ENCODE results near the gene GPRC5A. TPM values are rescaled to one million over a fixed set of nuclear protein-coding genes. Genes with fewer than 3 reads are reported as not detected.

Gene GPRC5A
- total and polyA plus RNA-seq, 7 donors, result 2.1 to 75.5 (median 11.4) TPM

DNA sequence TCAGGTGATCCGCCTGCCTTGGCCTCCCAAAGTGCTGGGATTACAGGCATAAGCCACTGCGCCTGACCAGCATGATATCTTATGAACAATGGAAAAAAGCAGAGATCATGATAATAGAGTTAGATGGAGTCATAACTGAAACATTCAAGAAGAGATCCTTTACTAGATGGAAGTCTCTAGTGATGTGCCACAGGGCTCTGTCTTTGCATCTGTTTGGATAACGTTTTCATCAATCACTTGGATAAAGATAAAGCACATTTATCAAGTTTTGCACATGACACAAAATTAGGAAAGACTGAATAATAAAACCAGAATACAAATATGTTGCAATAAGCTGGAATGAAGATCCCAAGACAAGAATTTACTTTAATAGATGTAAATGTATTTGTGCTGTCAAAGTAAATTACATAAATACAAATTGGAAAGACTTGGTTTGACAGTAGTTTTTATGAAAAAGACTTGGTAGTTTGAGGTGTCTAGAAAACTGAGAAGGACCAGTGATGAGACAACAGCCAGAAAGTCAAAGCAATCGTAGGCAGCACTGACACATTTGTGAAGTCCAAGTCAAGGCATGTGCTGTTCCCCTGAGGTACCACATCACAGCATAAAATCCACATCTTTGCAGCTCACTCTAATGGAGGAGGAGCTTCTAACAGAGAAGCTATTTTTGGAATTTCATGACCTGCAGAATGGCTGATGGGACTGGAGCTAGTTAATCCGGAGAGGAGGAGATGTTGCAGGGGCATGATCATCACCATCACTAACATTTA, 28.5 kb downstream of the GPRC5A start:
- H3K4me1 ChIP-seq, result peaks cover 0 to 3% (median 0%) of the 10 kb centered on the region in 4 donors
- no peak overlapping the region for H3K27ac ChIP-seq
- no peaks in the 10 kb centered on the region for H3K36me3 ChIP-seq
- no peak overlapping the region for H3K4me3 ChIP-seq
- DNase-seq, result no peak
- intact Hi-C loops (cut with DNase I), result no loop called here
- H3K9me3 ChIP-seq, result no peaks in the 10 kb centered on the region
- TF ChIP-seq POLR2AphosphoS5 (IDR thresholded peaks at IDR 0.05) (no peak), EP300 (IDR thresholded peaks at IDR 0.05) (no peak), POLR2A (IDR thresholded peaks at IDR 0.05) (no peak)
- TF ChIP-seq, protein P1, sequence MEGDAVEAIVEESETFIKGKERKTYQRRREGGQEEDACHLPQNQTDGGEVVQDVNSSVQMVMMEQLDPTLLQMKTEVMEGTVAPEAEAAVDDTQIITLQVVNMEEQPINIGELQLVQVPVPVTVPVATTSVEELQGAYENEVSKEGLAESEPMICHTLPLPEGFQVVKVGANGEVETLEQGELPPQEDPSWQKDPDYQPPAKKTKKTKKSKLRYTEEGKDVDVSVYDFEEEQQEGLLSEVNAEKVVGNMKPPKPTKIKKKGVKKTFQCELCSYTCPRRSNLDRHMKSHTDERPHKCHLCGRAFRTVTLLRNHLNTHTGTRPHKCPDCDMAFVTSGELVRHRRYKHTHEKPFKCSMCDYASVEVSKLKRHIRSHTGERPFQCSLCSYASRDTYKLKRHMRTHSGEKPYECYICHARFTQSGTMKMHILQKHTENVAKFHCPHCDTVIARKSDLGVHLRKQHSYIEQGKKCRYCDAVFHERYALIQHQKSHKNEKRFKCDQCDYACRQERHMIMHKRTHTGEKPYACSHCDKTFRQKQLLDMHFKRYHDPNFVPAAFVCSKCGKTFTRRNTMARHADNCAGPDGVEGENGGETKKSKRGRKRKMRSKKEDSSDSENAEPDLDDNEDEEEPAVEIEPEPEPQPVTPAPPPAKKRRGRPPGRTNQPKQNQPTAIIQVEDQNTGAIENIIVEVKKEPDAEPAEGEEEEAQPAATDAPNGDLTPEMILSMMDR (IDR thresholded peaks at IDR 0.05), result no peak
- WGBS, 2 donors, result 87% methylated on average over 5 of the region's 5 CpGs
- H3K27me3 ChIP-seq, result no peaks in the 10 kb centered on the region

DNA sequence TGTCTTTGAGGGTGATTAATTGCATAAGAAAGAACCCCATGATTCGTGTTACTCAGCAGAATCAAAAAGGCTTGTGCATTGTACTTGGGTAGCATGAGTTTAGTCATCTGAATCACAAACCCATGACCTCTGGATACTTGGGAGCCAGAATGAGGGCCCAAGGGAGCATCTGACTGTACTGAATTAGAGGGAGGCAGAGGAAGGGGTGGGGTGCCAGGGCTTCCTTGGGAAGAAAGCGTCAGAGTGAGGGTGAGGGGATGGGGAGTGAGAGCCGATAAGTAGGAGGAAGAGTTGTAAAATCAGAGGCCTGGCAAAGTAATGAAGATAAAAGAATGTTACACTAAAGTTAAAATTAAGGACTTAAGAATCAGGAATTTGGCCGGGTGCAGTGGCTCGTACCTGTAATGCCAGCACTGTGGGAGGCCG, 30.8 kb downstream of the GPRC5A start:
- intact Hi-C loops (cut with DNase I), result no loop called here
- no peaks in the 10 kb centered on the region for H3K4me1 ChIP-seq
- H3K9me3 ChIP-seq, result no peaks in the 10 kb centered on the region
- no peaks in the 10 kb centered on the region for H3K27me3 ChIP-seq
- WGBS, 2 donors, result 84 to 87% methylated on average over 6 of the region's 6 CpGs
- TF ChIP-seq EP300 (IDR thresholded peaks at IDR 0.05), result no peak
- TF ChIP-seq POLR2AphosphoS5 (IDR thresholded peaks at IDR 0.05), result peak in 1 of 4 donors; percentile 66
- H3K4me3 ChIP-seq, result no peak overlapping the region
- H3K27ac ChIP-seq, result peak overlapping the region in 1 of 4 donors; percentile 38
- no peaks in the 10 kb centered on the region for H3K36me3 ChIP-seq
- no peak for DNase-seq

DNA sequence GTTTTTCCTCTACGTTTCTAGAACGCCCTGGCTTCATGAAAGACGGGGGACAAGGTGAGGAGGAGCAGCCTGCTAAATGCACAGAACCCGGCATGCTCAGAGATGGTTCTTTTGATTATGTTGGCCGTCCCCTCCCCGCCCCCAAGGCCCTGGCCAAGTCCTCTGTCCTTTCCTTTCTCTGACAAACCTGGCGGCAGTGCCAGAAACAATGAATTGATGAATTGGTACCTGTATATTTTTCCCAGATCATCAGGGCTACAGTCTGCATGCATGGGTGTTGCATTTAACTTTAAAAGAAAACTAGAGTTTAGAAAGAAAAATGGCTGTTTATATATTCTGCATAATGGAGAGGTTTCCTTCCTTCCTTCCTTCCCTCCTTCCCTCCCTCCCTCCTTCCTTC, 31.6 kb downstream of the GPRC5A start:
- Histone ChIP-seq H3K9me3 (no peaks in the 10 kb centered on the region), H3K36me3 (no peaks in the 10 kb centered on the region), H3K4me1 (no peaks in the 10 kb centered on the region), H3K27me3 (no peaks in the 10 kb centered on the region), H3K4me3 (no peak overlapping the region), H3K27ac (no peak overlapping the region)
- DNase-seq, result no peak
- TF ChIP-seq EP300 (IDR thresholded peaks at IDR 0.05), result no peak
- TF ChIP-seq, protein P1 (IDR thresholded peaks at IDR 0.05), result no peak
- TF ChIP-seq POLR2AphosphoS5 (IDR thresholded peaks at IDR 0.05), result no peak
- TF ChIP-seq POLR2A (IDR thresholded peaks at IDR 0.05), result no peak
- WGBS, 2 donors, result 94 to 95% methylated on average over 7 of the region's 7 CpGs
- intact Hi-C loops (cut with DNase I), result no loop called here

DNA sequence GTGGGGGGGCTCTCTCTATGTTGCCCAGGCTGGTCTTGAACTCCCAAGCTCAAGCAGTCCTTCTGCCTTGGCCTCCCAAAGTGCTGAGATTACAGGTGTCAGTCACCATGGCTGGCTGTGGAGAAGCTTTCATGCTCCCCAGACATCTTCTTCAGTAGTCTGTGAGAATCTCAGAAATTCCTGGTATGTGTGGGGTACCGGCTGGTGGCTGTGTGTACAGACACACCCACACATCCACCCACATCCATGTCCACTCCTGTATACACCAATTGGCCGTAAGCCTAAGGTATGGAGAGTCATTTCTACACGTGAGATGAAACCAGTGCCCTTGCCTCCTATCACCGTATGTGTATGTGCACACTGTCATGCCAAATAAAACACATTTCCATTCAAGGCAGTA, 32.8 kb downstream of the GPRC5A start:
- Histone ChIP-seq H3K27ac (no peak overlapping the region), H3K9me3 (no peaks in the 10 kb centered on the region), H3K27me3 (no peaks in the 10 kb centered on the region), H3K4me3 (no peak overlapping the region), H3K4me1 (no peaks in the 10 kb centered on the region), H3K36me3 (no peaks in the 10 kb centered on the region)
- intact Hi-C loops (cut with DNase I), result no loop called here
- TF ChIP-seq POLR2A (IDR thresholded peaks at IDR 0.05) (no peak), EP300 (IDR thresholded peaks at IDR 0.05) (no peak), POLR2AphosphoS5 (IDR thresholded peaks at IDR 0.05) (no peak)
- TF ChIP-seq, protein P1 (IDR thresholded peaks at IDR 0.05), result no peak
- DNase-seq, result no peak
- WGBS, 2 donors, result 91% methylated on average over 4 of the region's 4 CpGs

DNA sequence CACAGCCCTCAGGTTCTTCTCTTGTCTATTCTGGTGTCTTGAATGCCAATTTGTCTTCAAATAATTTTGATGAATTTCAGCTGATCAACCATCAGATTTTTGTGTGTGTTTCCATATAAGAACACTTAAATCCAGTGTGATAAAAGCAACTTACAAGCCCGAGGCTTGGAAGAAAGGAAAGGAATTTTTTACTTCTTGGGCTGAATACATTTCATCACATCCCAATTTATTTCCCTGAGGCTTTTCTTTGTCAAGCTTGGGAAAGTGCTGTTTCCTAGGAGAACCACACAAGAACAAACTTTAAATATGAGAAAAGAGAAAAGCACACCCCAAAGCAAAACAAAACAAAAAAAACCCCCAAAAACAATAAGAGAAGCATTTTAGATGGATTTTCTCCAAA, 34.0 kb downstream of the GPRC5A start:
- Histone ChIP-seq H3K27ac (no peak overlapping the region), H3K4me3 (no peak overlapping the region), H3K27me3 (no peaks in the 10 kb centered on the region), H3K36me3 (no peaks in the 10 kb centered on the region), H3K4me1 (no peaks in the 10 kb centered on the region), H3K9me3 (no peaks in the 10 kb centered on the region)
- DNase-seq, result no peak
- TF ChIP-seq, protein P1 (IDR thresholded peaks at IDR 0.05), result no peak
- TF ChIP-seq EP300 (IDR thresholded peaks at IDR 0.05) (no peak), POLR2A (IDR thresholded peaks at IDR 0.05) (no peak), POLR2AphosphoS5 (IDR thresholded peaks at IDR 0.05) (no peak)
- intact Hi-C loops (cut with DNase I), result no loop called here
- 64 to 82% methylated on average over 1 of the region's 1 CpG for WGBS, 2 donors

Measured in sigmoid colon (tissue), 7 donors.